K562 (cell line): ENCODE results near the gene C5AR2. TPM values are rescaled to one million over a fixed set of nuclear protein-coding genes. Genes with fewer than 3 reads are reported as not detected.

Experiments
- GATAD2A ChIP-seq: fragments of 450-650 bp; IDR thresholded peaks from 2 replicates; pipeline ENCODE4 v1.6.1; 2017
- HDAC3 ChIP-seq: fragments of 450-650 bp; IDR thresholded peaks from 2 replicates; pipeline ENCODE4 v1.6.1; 2018; ENCODE audit warnings: borderline replicate concordance, mild to moderate bottlenecking, moderate library complexity; ENCODE audit not compliant: partially characterized antibody
- MIER1 ChIP-seq: fragments of 450-650 bp; IDR thresholded peaks from 2 replicates; pipeline ENCODE4 v1.6.1; 2016; ENCODE audit warnings: antibody characterized with exemption, mild to moderate bottlenecking, low read depth
- POLR2G ChIP-seq: fragments of 200-400 bp; formaldehyde crosslinking; IDR thresholded peaks from 2 replicates; pipeline ENCODE4 v1.6.1; 2017; ENCODE audit warnings: low read depth, mild to moderate bottlenecking, antibody characterized with exemption, low read length, moderate library complexity
- RBFOX2 ChIP-seq: fragments of 200-400 bp; formaldehyde crosslinking; IDR thresholded peaks from 2 replicates; pipeline ENCODE4 v1.6.1; 2017; ENCODE audit warnings: low read depth, mild to moderate bottlenecking, low read length, moderate library complexity
- REST ChIP-seq, 2 experiments: fragments of 450-650 bp; formaldehyde crosslinking in 1 of 2; IDR thresholded peaks; 2 replicates each; pipeline versions ENCODE4 v1.4.0 to v1.6.1; 2014 to 2020; ENCODE audit warnings: mild to moderate bottlenecking in 2 of 2, borderline replicate concordance in 1 of 2, low read depth in 1 of 2
- SMARCA5 ChIP-seq: fragments of 450-650 bp; IDR thresholded peaks from 2 replicates; pipeline ENCODE4 v1.6.1; 2016
- ZNF830 ChIP-seq: fragments of 250-450 bp; sonication (Bioruptor Pico); IDR thresholded peaks from 2 replicates; pipeline ENCODE4 v1.5.0; 2021; ENCODE audit warnings: mild to moderate bottlenecking
- polyA plus RNA-seq, 8 experiments: library from polyadenylated mRNA; depleted of rRNA in 4 of 8; stranded (reverse) in 5 of 8; unstranded in 3 of 8; fragments of >200 nt; fragmentation: Nextera tagmentation in 2 of 8; fragmentation: Illumina TruSeq in 1 of 8; extraction: Ambion mirVana in 2 of 8; extraction: Trizol in 1 of 8; gene quantifications; 2 replicates each; pipeline versions ENCODE4 v1.2.1 to v1.2.3, GENCODE V29; 2011 to 2014; ENCODE audit warnings: inconsistent platforms in 1 of 8, missing spikeins in 1 of 8
- total RNA-seq, 7 experiments: library from RNA; depleted of rRNA in 6 of 7; stranded (reverse); fragments of >200 nt in 6 of 7; fragmentation: Illumina TruSeq in 2 of 7; extraction: Trizol in 2 of 7; gene quantifications; 2 replicates each; pipeline versions ENCODE4 v1.2.1 to v1.2.3, GENCODE V29; 2011 to 2021; ENCODE audit warnings: low replicate concordance in 1 of 7

C5AR2 gene
- total and polyA plus RNA-seq, 9 of the 15 experiments (the other 6 are each of a cell fraction or from before 2014, with no cell fraction given) = 0.01 to 1.1 (median 0.13) TPM

- TF ChIP-seq REST (IDR thresholded peaks at IDR 0.05; ENCODE audit: borderline replicate concordance) (no peak), REST (CRISPR knock-in tag; IDR thresholded peaks at IDR 0.05; ENCODE audit: low read depth) (no peak), MIER1 (no peak), ZNF830 (CRISPR knock-in tag) (no peak), SMARCA5 (no peak), HDAC3 (no peak), POLR2G (peak; percentile 42), GATAD2A (no peak), RBFOX2 (0 out of 2 replicates have a peak, but pooled peaks have one; percentile 8)
Observed at GRCh38 chr19:47372603-47373002, 40.6 kb downstream of the C5AR2 start (continued).
